ENCODE data around the gene ALKBH4.
A peak's percentile ranks its signal among the peaks of the same experiment; 100 is the strongest.
"Not testable (repeated sequence)": the region's sequence is repeated elsewhere in the genome, so short reads cannot be mapped to it uniquely, and the experiment has no call there.

Gene ALKBH4

GRCh38 chr7:102427019-102427405, 37.7 kb downstream of the ALKBH4 start:
- DNase-seq (ENCODE audit: low read depth in 2 of 2): no peak

- peak in 1 of 2 donors; percentile 26 for DNase-seq (ENCODE audit: low read depth in 2 of 2)
Observed at GRCh38 chr7:102426268-102427018, 38.2 kb downstream of the ALKBH4 start.

GRCh38 chr7:102425639-102426267, 38.9 kb downstream of the ALKBH4 start:
- peak; percentile 54 to 66 for DNase-seq (ENCODE audit: low read depth in 2 of 2)

GRCh38 chr7:102424787-102425218, 39.9 kb downstream of the ALKBH4 start:
- DNase-seq (ENCODE audit: low read depth in 2 of 2): no peak

GRCh38 chr7:102424129-102424551, 40.5 kb downstream of the ALKBH4 start:
- DNase-seq (ENCODE audit: low read depth in 2 of 2): no peak

GRCh38 chr7:102421706-102422240, 42.9 kb downstream of the ALKBH4 start:
- no peak for DNase-seq (ENCODE audit: low read depth in 2 of 2)

- no peak for DNase-seq (ENCODE audit: low read depth in 2 of 2)
Observed at GRCh38 chr7:102418592-102418991, 46.1 kb downstream of the ALKBH4 start.

- DNase-seq (ENCODE audit: low read depth in 2 of 2): no peak
Observed at GRCh38 chr7:102417105-102417504, 47.6 kb downstream of the ALKBH4 start.

- no peak for DNase-seq (ENCODE audit: low read depth in 2 of 2)
Observed at GRCh38 chr7:102416406-102416805, 48.3 kb downstream of the ALKBH4 start.

- DNase-seq (ENCODE audit: low read depth in 2 of 2): peak; percentile 34 to 44
Observed at GRCh38 chr7:102415685-102416225, 48.9 kb downstream of the ALKBH4 start.

- DNase-seq (ENCODE audit: low read depth in 2 of 2): no peak
Observed at GRCh38 chr7:102413611-102414010, 51.1 kb downstream of the ALKBH4 start.

- no peak for DNase-seq (ENCODE audit: low read depth in 2 of 2)
Observed at GRCh38 chr7:102413091-102413490, 51.6 kb downstream of the ALKBH4 start.

- peak in 1 of 2 donors; percentile 19 for DNase-seq (ENCODE audit: low read depth in 2 of 2)
Observed at GRCh38 chr7:102412548-102412947, 52.1 kb downstream of the ALKBH4 start.

- DNase-seq (ENCODE audit: low read depth in 2 of 2): no peak
Observed at GRCh38 chr7:102410918-102411317, 53.7 kb downstream of the ALKBH4 start.

GRCh38 chr7:102410123-102410522, 54.5 kb downstream of the ALKBH4 start:
- no peak for DNase-seq (ENCODE audit: low read depth in 2 of 2)

- no peak for DNase-seq (ENCODE audit: low read depth in 2 of 2)
Observed at GRCh38 chr7:102409340-102409739, 55.3 kb downstream of the ALKBH4 start.

- not testable (repeated sequence) for DNase-seq (ENCODE audit: low read depth in 2 of 2)
Observed at GRCh38 chr7:102408530-102408929, 56.1 kb downstream of the ALKBH4 start.

GRCh38 chr7:102407910-102408309, 56.8 kb downstream of the ALKBH4 start:
- no peak for DNase-seq (ENCODE audit: low read depth in 2 of 2)

Data from stimulated activated CD8-positive, alpha-beta memory T cell treated with anti-CD3 and anti-CD28 coated beads, Interleukin-7, amount 100 ng/mL, for 1 hour (primary cell).